Astrocyte of the cerebellum (primary cell): ENCODE measurements around the gene ITGB8.

Source experiments
- DNase-seq: peaks from one replicate; pipeline ENCODE4 v3.0.0-alpha.2; 2011; ENCODE audit warnings: low read depth
- H3K4me3 ChIP-seq: 2 replicates; pipeline ENCODE4 v1.5.1; 2011; ENCODE audit warnings: mild to moderate bottlenecking, low read depth, low read length, moderate library complexity
- in situ Hi-C: cut with HindIII; loops from 2 replicates; pipeline ENCODE4 v1.10.0; 2017; ENCODE audit warnings: low sequenced_read_pairs
- TF ChIP-seq, protein P1 (sequence below): IDR thresholded peaks from 2 replicates; pipeline ENCODE4 v1.5.1; 2012; ENCODE audit warnings: low read length, low read depth, moderate library complexity, mild to moderate bottlenecking; ENCODE audit errors: missing control alignments

The ITGB8 gene

DNA sequence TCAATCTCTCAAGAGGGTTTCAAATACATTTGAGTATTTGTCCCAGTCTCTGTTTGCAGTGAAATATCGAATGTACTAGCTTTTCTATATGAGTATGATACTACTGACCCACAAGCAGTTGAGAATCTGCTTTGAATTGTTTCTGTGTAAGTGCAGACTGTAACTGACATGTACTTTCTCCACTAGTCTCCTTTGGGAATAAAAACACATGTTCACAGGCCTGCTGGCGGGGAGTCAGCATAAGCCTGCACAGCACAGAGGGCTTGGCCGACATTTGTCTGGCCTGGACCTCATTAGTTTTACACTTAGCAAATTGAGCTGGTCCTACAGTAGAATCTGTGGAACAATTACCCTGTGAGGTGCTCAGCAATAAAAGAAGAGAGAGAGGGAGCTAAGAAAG is 72.6 kb downstream of the ITGB8 start:
- TF ChIP-seq, protein P1, sequence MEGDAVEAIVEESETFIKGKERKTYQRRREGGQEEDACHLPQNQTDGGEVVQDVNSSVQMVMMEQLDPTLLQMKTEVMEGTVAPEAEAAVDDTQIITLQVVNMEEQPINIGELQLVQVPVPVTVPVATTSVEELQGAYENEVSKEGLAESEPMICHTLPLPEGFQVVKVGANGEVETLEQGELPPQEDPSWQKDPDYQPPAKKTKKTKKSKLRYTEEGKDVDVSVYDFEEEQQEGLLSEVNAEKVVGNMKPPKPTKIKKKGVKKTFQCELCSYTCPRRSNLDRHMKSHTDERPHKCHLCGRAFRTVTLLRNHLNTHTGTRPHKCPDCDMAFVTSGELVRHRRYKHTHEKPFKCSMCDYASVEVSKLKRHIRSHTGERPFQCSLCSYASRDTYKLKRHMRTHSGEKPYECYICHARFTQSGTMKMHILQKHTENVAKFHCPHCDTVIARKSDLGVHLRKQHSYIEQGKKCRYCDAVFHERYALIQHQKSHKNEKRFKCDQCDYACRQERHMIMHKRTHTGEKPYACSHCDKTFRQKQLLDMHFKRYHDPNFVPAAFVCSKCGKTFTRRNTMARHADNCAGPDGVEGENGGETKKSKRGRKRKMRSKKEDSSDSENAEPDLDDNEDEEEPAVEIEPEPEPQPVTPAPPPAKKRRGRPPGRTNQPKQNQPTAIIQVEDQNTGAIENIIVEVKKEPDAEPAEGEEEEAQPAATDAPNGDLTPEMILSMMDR, result no peak
- H3K4me3 ChIP-seq, result no peak overlapping the region
- in situ Hi-C loops, result no loop called here
- no peak for DNase-seq

DNA sequence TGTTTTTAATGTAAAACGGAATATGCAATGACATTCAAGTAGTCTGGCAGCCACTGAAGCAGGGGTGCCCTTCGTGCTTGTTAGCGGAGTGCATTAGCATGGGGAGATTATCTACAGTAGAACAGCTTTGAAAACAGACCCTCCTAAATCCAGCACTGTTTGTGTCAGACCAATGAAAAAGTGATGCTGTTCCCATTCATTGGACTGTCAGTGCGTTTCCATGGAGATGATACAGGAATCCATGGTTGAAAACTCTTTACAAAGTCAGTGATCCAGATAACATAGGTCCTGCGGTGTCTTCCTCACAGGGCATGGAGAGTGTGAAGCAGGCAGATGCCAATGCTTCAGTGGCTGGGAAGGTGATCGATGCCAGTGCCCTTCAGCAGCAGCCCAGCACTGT is 73.6 kb downstream of the ITGB8 start:
- DNase-seq, result no peak
- TF ChIP-seq, protein P1, result no peak
- no peak overlapping the region for H3K4me3 ChIP-seq
- in situ Hi-C loops, result no loop called here

DNA sequence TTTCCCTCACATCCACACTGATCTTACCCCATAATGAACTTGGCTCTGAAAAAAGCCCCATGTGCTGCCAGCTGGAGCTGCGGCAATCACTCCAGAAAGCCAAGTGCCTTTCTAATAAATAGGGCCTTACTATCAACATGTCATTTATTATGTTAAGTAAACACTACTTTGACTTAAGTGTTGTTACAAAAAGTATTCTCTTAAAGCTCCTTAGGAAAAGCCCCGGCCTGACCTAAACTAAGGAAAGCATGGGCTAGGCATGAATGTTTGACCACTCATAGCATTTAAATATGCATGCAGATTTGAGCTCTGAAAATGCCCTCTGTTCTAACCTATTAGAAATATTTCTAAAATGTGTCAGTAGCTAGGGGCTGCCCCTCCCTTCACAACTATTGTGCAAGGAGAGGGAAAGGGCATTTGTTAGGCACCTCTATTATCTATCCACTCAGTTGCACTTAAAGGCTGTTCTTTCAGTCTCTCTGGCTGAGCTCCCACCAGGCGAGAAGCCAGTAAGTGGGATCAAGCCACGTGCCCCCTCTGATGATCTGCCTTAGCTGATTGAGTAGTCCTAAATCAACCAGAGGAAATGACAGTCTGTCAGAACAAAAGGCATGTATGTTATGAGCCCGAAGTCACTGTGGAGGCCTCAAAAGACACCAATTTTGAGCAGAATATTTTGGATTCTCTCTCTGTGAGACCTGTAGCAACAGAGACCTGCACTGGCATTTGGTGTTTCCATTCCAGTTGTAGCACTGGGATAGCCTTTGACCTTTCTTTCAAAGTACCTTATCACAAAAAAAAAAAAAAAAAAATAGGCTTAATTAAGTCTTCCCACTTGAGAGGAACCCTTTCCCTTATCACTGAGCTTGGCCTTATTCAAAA is 77.1 kb downstream of the ITGB8 start:
- DNase-seq, result no peak
- in situ Hi-C loops, result no loop called here
- TF ChIP-seq, protein P1, result no peak
- no peak overlapping the region for H3K4me3 ChIP-seq

DNA sequence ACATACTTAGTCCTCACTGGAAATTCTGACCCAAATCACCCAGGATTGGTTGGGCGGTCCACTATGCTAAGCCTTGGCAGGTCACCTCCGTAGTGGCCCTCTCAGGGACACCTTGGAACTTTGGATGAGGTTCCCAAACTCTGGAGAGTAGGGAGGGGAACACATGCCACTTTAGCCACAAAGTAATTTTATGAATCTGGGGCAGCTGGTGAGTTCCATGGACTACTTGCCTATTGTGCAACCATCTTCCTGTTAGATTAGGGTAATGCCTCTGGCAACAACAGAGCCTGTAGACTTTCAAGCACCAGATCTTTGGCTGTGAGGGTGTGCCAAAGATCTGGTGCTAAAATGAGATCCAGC is 77.7 kb downstream of the ITGB8 start:
- no peak overlapping the region for H3K4me3 ChIP-seq
- in situ Hi-C loops, result no loop called here
- TF ChIP-seq, protein P1, result no peak
- no peak for DNase-seq

DNA sequence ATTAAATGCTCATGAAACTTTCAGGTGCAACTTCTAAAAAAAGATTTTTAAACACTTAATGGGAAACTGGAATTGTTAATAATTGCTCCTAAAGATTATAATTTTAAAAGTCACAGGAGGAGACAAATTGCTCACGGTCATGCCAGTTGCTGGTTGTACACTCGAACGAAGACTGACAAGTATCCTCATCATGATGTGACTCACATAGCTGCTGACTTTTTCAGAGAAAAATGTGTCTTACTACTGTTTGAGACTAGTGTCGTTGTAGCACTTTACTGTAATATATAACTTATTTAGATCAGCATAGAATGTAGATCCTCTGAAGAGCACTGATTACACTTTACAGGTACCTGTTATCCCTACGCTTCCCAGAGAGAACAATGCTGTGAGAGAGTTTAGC is 79.3 kb downstream of the ITGB8 start:
- DNase-seq, result no peak
- TF ChIP-seq, protein P1, result no peak
- in situ Hi-C loops, result no loop called here
- H3K4me3 ChIP-seq, result no peak overlapping the region

DNA sequence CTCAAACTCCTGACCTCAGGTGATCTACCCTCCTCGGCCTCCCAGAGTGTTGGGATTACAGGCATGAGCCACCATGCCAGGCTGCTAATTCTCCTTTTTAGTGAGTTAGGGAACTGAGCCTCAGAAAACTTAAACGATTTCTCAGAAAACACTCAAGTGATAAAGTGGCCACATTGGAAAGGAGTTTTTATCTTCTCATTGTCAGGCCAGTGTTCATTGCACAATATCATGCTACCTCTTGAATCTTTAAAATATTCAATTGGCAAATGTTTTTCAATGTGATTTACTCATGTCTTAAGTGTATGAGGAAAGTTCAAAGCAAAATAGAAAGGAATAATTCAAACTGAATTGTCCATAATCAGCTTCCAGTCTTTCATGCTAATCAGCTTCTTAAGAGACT is 80.7 kb downstream of the ITGB8 start:
- H3K4me3 ChIP-seq, result no peak overlapping the region
- DNase-seq, result no peak
- TF ChIP-seq, protein P1, result no peak
- in situ Hi-C loops, result no loop called here
